GM18519 (cell line): ENCODE data around the gene TTC28.
"Not testable (repeated sequence)": the region's sequence is repeated elsewhere in the genome, so short reads cannot be mapped to it uniquely, and the experiment has no call there.

ENCODE experiments used
- ATAC-seq: cut with Tn5 transposase; IDR thresholded peaks from one replicate; pipeline ENCODE4 v1.9.1; 2021; ENCODE audit warnings: mild to moderate bottlenecking, moderate library complexity; ENCODE audit not compliant: unreplicated experiment, low FRiP score

TTC28 gene

DNA sequence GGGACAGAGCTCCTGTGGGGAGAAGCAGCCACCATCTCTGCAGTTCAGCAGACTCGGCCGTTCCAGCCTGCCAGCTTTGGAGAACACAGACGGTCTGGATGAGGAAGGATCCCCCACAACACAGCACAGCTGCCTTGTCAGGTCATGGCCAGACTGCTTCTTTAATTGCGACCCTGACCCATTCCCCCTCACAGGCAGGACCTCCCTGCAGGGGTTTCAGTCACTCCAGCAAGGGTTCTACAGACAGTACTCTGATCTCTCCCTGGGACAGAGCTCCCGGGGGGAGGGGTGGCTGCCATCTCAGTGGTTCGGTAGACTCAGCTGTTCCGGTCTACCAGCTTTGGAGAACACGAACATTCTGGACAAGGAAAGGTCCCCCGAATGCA is 173.5 kb downstream of the TTC28 start:
- ATAC-seq = no peak

DNA sequence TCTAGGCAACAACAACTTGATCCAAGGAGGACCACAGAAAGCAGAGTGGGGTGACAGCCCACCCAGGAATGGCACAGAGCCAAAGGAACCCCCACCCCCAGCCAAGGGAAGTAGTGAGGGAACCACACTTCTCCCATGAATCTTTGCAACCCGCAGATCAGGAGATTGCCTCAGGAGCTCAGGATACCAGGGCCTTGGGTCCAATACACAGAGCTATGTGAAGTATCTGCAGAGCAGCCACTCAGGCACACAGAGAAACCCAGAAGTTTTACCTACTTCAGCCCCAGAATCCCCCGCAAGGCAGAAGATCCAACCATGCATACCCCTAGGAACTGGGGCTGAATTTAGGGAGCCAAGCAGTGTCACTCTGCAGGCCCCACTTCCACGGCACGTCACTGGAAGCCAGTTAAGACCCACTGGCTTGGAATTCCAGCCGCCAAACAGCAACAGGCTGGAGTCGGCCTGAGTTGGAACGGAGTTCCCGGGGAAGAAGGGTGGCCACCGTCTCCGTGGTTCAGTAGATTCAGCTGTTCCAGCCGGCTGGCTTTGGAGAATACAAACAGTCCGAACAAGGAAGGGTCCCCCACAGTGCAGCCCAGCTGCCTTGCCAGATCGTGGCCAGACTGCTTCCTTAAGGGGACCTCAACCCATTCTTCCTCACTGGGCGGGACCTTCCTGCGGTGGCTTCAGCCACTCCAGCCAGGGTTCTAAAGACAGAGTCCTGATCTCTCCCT is 174.1 kb downstream of the TTC28 start:
- no peak for ATAC-seq

- no peak for ATAC-seq
Measured at GRCh38 chr22:28500006-28500405, 179.6 kb downstream of the TTC28 start.

GRCh38 chr22:28498044-28498443 is 181.6 kb downstream of the TTC28 start:
- ATAC-seq = no peak

GRCh38 chr22:28497188-28497587 is 182.5 kb downstream of the TTC28 start:
- no peak for ATAC-seq

GRCh38 chr22:28491289-28491688 is 188.4 kb downstream of the TTC28 start:
- ATAC-seq = not testable (repeated sequence)

GRCh38 chr22:28488825-28489224 is 190.8 kb downstream of the TTC28 start:
- no peak for ATAC-seq

- ATAC-seq = no peak
Measured at GRCh38 chr22:28484662-28485061, 195.0 kb downstream of the TTC28 start.

DNA sequence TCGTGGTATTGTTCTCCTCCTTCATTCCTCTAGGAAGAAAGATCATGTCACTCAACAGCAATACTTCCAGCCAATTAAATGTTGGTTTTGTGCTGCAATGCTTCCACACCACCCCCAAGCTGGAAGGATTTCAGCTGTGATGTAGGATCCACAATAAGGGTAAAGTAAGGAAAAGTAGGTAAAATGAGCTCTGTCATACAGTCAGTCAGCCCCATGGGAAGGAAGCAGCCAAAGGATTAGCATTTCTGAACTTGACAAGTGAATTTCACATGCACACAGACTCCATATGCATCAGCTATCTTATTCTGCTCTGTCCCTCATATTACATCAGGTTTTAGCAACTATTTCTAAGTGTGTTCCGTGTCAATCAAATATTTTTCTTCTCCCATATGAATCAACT is 197.9 kb downstream of the TTC28 start:
- ATAC-seq = no peak

DNA sequence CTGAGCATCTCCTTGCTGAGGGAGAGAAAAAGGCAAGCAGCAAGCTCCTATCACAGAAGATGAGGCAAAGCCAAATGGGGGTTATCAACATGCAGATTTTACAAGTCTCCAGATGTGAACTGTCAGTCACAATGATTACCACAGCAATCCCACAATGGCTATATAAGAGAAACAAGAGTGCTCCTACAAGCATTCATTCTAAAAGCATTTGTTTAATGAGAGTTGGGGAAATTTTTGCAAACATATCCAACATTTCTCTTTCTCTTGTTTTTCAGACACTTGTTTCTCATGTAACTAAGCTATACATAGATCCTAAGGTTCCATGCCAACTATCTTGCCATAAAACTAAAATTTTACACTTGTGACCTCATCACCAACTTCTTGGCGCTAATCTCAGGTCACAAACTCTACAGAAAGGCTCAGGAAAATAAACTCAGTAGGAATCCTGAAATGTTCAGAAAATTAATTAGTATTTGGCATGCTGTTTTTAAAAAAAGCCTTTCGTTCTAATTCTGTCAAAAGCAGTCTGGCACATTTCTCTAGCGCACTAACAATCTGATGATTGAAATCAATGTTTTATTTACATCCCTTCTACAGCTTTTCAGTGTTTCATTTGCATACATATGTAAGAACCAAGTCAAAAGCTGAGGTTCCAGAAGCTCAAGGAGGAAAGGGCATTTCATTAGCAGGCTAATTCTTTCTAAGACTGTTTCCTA is 199.5 kb downstream of the TTC28 start:
- ATAC-seq = no peak

- ATAC-seq = no peak
Measured at GRCh38 chr22:28478564-28478963, 201.1 kb downstream of the TTC28 start.

DNA sequence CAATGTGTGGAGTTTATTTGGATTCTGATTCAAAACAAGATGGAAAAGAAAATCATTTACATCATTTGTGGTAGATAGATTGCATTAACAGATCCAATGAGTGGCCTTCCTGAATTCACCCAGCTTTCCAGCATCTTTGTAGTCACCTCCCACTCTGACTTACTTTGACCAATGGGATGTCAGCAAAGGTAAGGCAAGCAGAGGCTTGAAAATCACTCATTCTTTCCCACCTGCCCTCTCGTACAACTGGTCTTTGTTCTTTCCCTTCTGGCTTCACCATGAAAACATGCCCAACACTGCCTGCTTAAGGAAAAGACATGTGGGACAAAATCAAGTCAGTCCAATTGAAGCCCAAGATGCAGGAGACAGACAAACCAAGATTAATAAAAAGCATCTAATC is 202.1 kb downstream of the TTC28 start:
- ATAC-seq = no peak

DNA sequence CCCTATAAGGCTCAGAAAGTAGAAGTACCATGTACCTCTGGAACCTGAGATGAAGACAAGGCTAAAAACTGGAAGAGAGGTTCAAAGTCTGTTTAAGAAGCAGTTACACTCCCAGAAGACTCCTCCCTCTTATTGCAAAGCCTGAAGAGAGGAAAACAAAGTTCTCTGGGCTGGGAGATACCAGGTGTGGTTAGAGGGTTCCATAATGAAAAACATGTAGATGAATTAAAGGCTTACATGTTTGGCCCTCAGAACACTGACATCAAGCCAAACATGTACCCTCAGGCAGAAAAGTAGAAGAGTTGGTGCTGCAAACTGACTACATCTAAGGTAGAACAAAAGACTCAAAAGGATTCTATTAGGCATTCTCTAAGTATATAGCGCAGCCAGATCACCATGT is 205.3 kb downstream of the TTC28 start:
- no peak for ATAC-seq

GRCh38 chr22:28473258-28473657 is 206.4 kb downstream of the TTC28 start:
- ATAC-seq = no peak

DNA sequence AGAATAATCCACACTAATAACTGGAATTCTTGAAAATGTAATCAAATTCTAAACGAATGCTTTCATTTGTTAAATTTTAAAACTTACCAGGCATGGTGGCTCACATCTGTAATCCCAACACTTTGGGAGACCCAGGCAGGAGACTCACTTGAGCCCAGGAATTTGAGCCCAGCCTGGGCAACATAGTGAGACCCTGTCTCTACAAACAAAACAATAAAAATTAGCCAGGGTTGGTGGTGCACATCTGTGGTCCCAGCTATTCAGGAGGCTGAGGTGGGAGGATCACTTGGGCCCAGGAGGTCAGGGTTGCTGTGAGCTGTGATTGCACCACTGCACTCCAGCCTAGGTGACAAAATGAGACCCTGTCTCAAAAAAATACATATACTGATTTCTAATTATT is 212.6 kb downstream of the TTC28 start:
- not testable (repeated sequence) for ATAC-seq

DNA sequence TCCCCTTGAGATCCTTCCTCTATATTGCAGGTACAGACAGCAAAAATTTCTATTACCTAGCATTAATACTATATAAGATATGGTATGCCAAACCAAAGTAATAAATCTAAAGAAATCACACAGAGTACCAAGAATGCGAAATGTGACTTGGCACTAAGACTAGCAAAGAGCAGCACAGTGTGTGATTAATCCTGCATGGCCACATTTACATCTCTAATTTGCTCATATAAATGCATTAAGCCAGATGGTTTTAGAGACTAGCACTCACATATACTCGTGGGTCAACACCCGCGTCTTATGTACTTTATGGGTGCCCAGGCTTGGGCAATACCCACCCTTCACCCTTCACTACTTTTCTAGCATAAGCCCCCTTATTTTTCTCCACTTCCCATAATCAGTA is 213.2 kb downstream of the TTC28 start:
- no peak for ATAC-seq

DNA sequence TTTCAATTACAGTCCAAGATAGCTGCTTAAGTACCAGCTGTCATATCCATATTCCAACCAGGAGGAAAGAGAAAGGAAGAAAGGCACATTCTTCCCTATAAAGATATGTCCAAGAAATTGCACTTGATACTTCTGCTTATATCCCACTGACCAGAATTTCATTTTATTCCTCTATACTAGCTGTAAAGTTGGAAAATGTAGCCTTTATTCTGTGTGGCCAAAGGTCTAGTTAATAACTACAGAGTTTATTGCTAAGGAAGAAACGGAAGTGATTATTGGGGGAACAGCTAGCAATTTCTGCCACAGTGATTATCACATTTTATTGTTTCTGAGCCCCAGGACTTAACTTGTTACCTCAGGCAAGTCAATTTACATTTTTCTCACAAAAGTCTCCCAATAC is 213.8 kb downstream of the TTC28 start:
- no peak for ATAC-seq

DNA sequence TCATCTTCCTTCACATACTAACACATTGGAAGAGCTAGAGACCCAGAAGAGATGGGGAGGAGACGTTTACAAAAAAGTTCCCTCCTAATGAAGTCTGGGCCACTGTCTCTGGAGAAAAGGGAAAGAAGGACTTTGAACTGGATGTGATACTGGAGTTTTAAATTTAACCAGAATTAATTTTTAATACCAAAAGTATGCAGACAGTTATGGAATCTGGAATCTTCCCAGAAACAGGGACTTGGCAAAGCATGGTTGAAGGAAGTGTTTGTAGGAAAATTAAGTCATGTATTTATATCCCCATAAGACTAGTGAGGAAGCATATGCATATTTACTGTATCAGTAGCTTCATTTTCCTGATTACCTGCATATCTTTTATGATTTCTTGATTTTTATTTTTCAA is 215.5 kb downstream of the TTC28 start:
- ATAC-seq = no peak

- not testable (repeated sequence) for ATAC-seq
Measured at GRCh38 chr22:28463408-28463807, 216.2 kb downstream of the TTC28 start.

- ATAC-seq = no peak
Measured at GRCh38 chr22:28462901-28463300, 216.7 kb downstream of the TTC28 start.

GRCh38 chr22:28462041-28462440 is 217.6 kb downstream of the TTC28 start:
- ATAC-seq = no peak

DNA sequence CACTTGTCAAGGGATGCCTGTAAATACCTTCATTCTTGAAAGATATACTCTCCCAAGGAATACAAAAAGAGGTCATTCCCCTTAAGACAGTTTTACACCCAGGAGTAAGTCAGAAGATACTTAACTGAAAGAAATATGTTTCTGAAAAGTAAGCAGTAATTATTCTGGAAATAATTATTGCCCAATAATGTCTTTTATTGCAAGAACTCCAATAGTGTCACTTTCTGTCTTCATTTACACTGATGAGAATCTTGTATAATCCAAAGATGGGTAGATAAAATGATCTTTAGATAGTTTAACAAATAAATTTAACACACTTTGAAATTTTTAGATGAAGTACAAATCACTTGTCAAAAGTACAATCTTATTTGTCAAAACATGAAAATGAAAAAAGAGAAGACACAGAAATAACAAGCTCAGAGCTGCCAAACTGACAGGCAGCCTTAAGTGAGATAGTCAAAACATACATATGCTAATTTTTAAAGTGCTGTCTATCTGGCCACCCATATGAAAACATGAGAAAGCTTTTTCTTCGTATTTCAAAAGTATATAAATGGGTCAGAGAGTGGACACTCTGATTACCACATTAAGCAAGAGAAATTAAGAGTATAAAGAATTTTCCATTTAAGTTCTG is 225.1 kb downstream of the TTC28 start:
- ATAC-seq = no peak
